Measurements from ENCODE around the gene CIRBP. TPM values are rescaled to one million over a fixed set of nuclear protein-coding genes. Genes with fewer than 3 reads are reported as not detected.
A peak's percentile ranks its signal among the peaks of the same experiment; 100 is the strongest.

CIRBP gene
- total RNA-seq, 2 experiments from 2014 or later: 172 to 195 TPM

GRCh38 chr19:1234051-1234954 lies 34.8 kb upstream of the CIRBP start:
- H3K4me3 Mint-ChIP-seq: no peak overlapping the region
- H3K27me3 Mint-ChIP-seq (ENCODE audit: low read depth): peaks cover 14% of the 10 kb centered on the region
- POLR2A ChIA-PET: no interaction called here
- DNase-seq (no peak), ATAC-seq (no peak)
- no peaks in the 10 kb centered on the region for H3K36me3 Mint-ChIP-seq (ENCODE audit: low read depth)
- CTCF ChIA-PET: no interaction called here
- no peaks in the 10 kb centered on the region for H3K9me3 Mint-ChIP-seq (ENCODE audit: insufficient read depth)
- H3K27ac Mint-ChIP-seq: no peak overlapping the region
- H3K4me1 Mint-ChIP-seq (ENCODE audit: low read depth): peaks cover 8% of the 10 kb centered on the region

GRCh38 chr19:1234955-1235380 lies 34.2 kb upstream of the CIRBP start:
- H3K27ac Mint-ChIP-seq: no peak overlapping the region
- DNase-seq (no peak), ATAC-seq (no peak)
- H3K9me3 Mint-ChIP-seq (ENCODE audit: insufficient read depth): no peaks in the 10 kb centered on the region
- CTCF ChIA-PET: no interaction called here
- no peaks in the 10 kb centered on the region for H3K36me3 Mint-ChIP-seq (ENCODE audit: low read depth)
- POLR2A ChIA-PET: no interaction called here
- H3K4me3 Mint-ChIP-seq: no peak overlapping the region
- H3K4me1 Mint-ChIP-seq (ENCODE audit: low read depth): peaks cover 8% of the 10 kb centered on the region
- H3K27me3 Mint-ChIP-seq (ENCODE audit: low read depth): peaks cover 17% of the 10 kb centered on the region

- no peak overlapping the region for H3K27ac Mint-ChIP-seq
- no peaks in the 10 kb centered on the region for H3K9me3 Mint-ChIP-seq (ENCODE audit: insufficient read depth)
- peaks cover 17% of the 10 kb centered on the region for H3K27me3 Mint-ChIP-seq (ENCODE audit: low read depth)
- CTCF ChIA-PET: interaction anchor here (1.2 kb wide), 1 partner anchor 122 kb away, joined by 4 read pairs; no protein-coding TSS in a partner anchor
- no peak overlapping the region for H3K4me3 Mint-ChIP-seq
- peaks cover 11% of the 10 kb centered on the region for H3K4me1 Mint-ChIP-seq (ENCODE audit: low read depth)
- ATAC-seq: no peak
- no peak for DNase-seq
- POLR2A ChIA-PET: no interaction called here
- no peaks in the 10 kb centered on the region for H3K36me3 Mint-ChIP-seq (ENCODE audit: low read depth)
Measured at GRCh38 chr19:1235625-1236538, 33.2 kb upstream of the CIRBP start.

DNA sequence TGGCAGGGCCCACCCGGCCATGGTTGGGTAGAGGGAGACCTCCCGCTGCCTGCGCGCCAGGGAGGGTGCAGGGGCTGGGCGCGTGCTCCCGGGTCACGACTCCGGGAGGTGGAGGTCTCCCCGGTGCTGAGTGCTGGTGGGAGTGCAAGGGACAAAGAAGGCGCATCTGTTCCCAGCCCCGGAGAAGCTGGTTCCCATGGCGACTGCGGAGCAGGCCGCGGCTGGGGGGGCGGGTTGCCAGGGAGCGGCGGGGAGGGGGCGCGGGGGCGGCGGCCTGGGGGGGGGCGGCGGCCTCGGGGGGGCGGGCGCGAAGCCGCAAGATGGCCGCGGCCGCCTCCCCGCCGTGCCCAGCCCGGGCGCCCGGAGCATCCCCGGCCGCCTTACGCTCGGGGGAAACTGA lies 32.6 kb upstream of the CIRBP start:
- DNase-seq: no peak
- peaks cover 18% of the 10 kb centered on the region for H3K4me1 Mint-ChIP-seq (ENCODE audit: low read depth)
- peaks cover 17% of the 10 kb centered on the region for H3K27me3 Mint-ChIP-seq (ENCODE audit: low read depth)
- H3K9me3 Mint-ChIP-seq (ENCODE audit: insufficient read depth): no peaks in the 10 kb centered on the region
- ATAC-seq: no peak
- no peak overlapping the region for H3K27ac Mint-ChIP-seq
- ChIA-PET CTCF (interaction anchor here (1.2 kb wide), 1 partner anchor 123 kb away, joined by 4 read pairs; no protein-coding TSS in a partner anchor), POLR2A (no interaction called here)
- no peak overlapping the region for H3K4me3 Mint-ChIP-seq
- H3K36me3 Mint-ChIP-seq (ENCODE audit: low read depth): no peaks in the 10 kb centered on the region

DNA sequence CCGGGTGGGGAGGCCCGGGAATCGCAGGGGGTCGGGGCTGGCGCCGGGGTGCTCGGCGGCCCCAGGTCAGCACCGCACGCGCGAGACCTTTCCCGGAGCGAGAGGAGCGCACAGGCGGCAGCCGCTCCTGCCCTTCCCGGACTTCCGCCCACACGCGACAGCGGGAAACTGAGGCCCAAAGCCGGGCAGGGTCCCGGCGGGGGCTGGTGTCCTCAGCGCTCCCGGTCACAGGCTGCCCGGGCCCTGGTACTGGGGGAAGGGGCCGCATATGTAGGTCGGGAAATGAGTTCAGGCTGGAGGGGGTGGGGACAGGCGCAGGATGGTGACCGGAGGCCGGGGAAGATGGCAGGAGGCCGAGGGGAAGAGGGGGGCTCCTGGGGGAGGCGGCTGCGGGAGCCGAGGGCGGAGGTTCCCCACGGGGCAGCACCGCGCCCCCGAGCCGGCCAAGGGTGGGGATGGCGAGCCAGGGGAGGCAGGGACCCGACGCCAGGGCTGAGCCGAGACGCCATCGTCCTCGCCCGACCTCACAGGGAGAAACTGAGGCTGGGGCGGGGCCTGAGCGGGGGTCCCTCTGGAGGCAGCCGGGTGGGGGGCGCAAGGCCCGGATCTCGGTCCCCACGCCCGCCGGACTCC lies 32.0 kb upstream of the CIRBP start:
- no peak overlapping the region for H3K27ac Mint-ChIP-seq
- DNase-seq (no peak), ATAC-seq (no peak)
- H3K27me3 Mint-ChIP-seq (ENCODE audit: low read depth): peaks cover 17% of the 10 kb centered on the region
- H3K4me3 Mint-ChIP-seq: no peak overlapping the region
- H3K9me3 Mint-ChIP-seq (ENCODE audit: insufficient read depth): no peaks in the 10 kb centered on the region
- POLR2A ChIA-PET: no interaction called here
- H3K4me1 Mint-ChIP-seq (ENCODE audit: low read depth): peaks cover 18% of the 10 kb centered on the region
- H3K36me3 Mint-ChIP-seq (ENCODE audit: low read depth): no peaks in the 10 kb centered on the region
- CTCF ChIA-PET: interaction anchor here (1.2 kb wide), 1 partner anchor 124 kb away, joined by 4 read pairs; no protein-coding TSS in a partner anchor

- no peak for DNase-seq
- H3K27ac Mint-ChIP-seq: peak within 1 kb of the TSS; percentile 32
- ChIA-PET POLR2A (no interaction called here), CTCF (interaction anchor here (0.9 to 1.5 kb wide), 3 partner anchors 15 to 31 kb away, joined by 3 to 4 read pairs (median 3); no protein-coding TSS in a partner anchor)
- peaks cover 17% of the 10 kb centered on the region for H3K27me3 Mint-ChIP-seq (ENCODE audit: low read depth)
- ATAC-seq: peak; percentile 2
- no peaks in the 10 kb centered on the region for H3K36me3 Mint-ChIP-seq (ENCODE audit: low read depth)
- H3K4me3 Mint-ChIP-seq: peak within 1 kb of the TSS; percentile 67
- peaks cover 20% of the 10 kb centered on the region for H3K4me1 Mint-ChIP-seq (ENCODE audit: low read depth)
- no peaks in the 10 kb centered on the region for H3K9me3 Mint-ChIP-seq (ENCODE audit: insufficient read depth)
Measured at GRCh38 chr19:1237754-1238368, 31.3 kb upstream of the CIRBP start, which contains the start of gene CBARP. CBARP (minus strand) TSS chr19:1238005; CDS start chr19:1236100, 1,905 bp downstream.

GRCh38 chr19:1238369-1239303 lies 30.5 kb upstream of the CIRBP start:
- peak overlapping the region; percentile 32 for H3K27ac Mint-ChIP-seq
- H3K4me1 Mint-ChIP-seq (ENCODE audit: low read depth): peaks cover 28% of the 10 kb centered on the region
- peak overlapping the region; percentile 67 for H3K4me3 Mint-ChIP-seq
- CTCF ChIA-PET: interaction anchor here (0.9 to 1.5 kb wide), 3 partner anchors 16 to 32 kb away, joined by 3 to 4 read pairs (median 3); no protein-coding TSS in a partner anchor
- H3K36me3 Mint-ChIP-seq (ENCODE audit: low read depth): no peaks in the 10 kb centered on the region
- DNase-seq (no peak), ATAC-seq (no peak)
- H3K27me3 Mint-ChIP-seq (ENCODE audit: low read depth): peaks cover 17% of the 10 kb centered on the region
- POLR2A ChIA-PET: no interaction called here
- H3K9me3 Mint-ChIP-seq (ENCODE audit: insufficient read depth): no peaks in the 10 kb centered on the region

DNA sequence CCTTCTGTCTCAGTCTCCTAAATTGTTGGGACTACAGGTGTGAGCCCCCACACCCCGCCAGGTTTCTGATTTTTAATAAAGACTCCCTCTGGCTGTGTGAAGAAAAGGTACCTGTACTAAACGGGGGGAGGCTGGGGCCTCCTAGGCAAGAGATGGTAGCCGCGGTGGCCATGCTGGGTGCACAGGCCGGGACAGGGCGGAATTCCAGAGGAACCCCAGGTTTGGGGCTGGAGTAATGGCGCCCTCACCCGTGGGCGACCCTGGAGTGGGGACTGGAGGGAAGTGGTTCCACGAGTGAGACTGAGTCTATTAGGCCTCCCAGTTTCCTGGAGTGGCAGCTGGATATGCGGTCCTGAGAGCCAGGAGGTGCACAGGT lies 29.7 kb upstream of the CIRBP start:
- Mint-ChIP-seq H3K4me1 (ENCODE audit: low read depth) (peaks cover 33% of the 10 kb centered on the region), H3K27me3 (ENCODE audit: low read depth) (peaks cover 17% of the 10 kb centered on the region), H3K27ac (no peak overlapping the region), H3K36me3 (ENCODE audit: low read depth) (peaks cover under 1% of the 10 kb centered on the region), H3K4me3 (no peak overlapping the region), H3K9me3 (ENCODE audit: insufficient read depth) (no peaks in the 10 kb centered on the region)
- no peak for ATAC-seq
- DNase-seq: no peak
- ChIA-PET CTCF (interaction anchor here (1.1 to 1.5 kb wide), 2 partner anchors 17 to 32 kb away, joined by 3 to 4 read pairs; no protein-coding TSS in a partner anchor), POLR2A (no interaction called here)

DNA sequence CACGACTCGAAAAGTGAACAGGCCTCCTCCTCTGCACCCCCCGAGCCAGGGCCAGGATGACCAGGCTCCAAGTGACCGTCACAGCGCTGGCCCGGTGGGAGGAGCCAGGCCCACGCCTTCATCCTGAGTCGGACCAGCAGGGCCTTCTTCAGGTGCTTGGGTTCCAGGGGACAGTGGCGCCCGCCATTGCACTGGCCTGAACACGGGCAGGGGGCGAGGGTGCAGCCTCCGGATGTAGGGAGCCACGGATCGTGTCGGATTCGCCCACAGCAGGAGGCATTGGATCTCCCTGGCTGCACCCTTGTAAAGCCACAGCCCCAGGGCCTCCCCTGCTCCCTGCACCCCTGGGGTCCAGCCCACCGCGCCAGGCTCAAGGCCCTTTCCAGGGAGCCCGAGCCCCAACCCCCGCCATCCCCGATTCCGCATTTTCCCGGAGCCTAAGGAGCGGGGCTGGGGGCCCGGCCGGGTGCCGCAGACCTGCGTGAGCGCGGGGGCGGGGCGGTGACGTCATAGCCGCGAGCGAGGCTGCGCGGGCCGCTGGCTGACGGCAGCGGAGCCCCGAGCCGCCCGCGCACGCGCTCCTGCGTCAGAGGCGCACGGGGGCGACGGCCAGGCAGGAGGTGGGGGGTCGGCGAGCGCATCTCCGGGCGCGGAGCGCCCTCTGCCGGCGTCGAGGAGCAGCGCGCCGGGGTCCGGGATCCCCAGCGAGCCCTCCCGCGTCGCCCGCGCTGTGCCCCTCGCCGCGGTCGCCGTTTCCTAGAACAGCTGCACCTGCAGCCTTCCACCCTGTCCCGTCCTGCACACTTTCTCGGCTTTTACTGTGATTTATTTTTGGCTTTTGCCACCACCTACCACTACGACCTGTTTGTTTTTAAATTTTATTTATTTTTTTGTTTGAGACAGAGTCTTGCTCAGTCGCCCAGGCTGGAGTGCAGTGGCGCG lies 29.1 kb upstream of the CIRBP start:
- H3K27ac Mint-ChIP-seq: peak overlapping the region; percentile 32
- peaks cover 17% of the 10 kb centered on the region for H3K27me3 Mint-ChIP-seq (ENCODE audit: low read depth)
- ChIA-PET POLR2A (interaction anchor here (1.1 to 7.7 kb wide), 2 partner anchors 28 to 59 kb away, joined by 4 to 218 read pairs; partner anchors contain the start of gene CIRBP), CTCF (interaction anchor here (0.5 to 8.2 kb wide), 12 partner anchors 24 to 420 kb away, joined by 3 to 606 read pairs (median 4); partner anchors contain the start of genes ARHGAP45, CIRBP, FAM174C and WDR18)
- H3K4me1 Mint-ChIP-seq (ENCODE audit: low read depth): peaks cover 37% of the 10 kb centered on the region
- ATAC-seq (peak; percentile 62), DNase-seq (peak; percentile 92)
- peaks cover 2% of the 10 kb centered on the region for H3K36me3 Mint-ChIP-seq (ENCODE audit: low read depth)
- no peaks in the 10 kb centered on the region for H3K9me3 Mint-ChIP-seq (ENCODE audit: insufficient read depth)
- peak overlapping the region; percentile 88 for H3K4me3 Mint-ChIP-seq
